GM19035 (cell line): Measurements from ENCODE around the gene NEK6.
A peak's percentile ranks its signal among the peaks of the same experiment; 100 is the strongest.

Experiments
- ATAC-seq: cut with Tn5 transposase; IDR thresholded peaks from one replicate; pipeline ENCODE4 v1.9.1; 2021; ENCODE audit not compliant: unreplicated experiment

Gene NEK6

DNA sequence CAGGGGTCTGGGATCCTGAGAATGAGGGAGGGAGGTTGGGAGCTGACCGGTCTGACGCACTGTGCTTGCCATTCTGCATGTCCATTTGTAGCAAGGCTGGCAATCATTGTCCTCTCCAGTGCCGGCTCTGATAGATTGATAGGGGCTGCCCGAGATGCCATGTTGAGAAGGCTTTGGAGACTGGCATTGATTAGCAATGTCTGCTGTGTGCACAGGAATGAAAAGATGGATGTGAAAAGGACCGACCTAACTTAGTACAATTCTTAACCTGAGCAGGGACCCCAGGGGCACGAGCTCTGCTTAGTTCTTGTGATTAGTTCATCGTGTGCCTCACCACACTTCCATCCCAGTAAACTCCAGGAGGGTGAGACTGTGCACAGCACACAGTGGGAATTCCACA lies 17.0 kb downstream of the NEK6 start:
- no peak for ATAC-seq

DNA sequence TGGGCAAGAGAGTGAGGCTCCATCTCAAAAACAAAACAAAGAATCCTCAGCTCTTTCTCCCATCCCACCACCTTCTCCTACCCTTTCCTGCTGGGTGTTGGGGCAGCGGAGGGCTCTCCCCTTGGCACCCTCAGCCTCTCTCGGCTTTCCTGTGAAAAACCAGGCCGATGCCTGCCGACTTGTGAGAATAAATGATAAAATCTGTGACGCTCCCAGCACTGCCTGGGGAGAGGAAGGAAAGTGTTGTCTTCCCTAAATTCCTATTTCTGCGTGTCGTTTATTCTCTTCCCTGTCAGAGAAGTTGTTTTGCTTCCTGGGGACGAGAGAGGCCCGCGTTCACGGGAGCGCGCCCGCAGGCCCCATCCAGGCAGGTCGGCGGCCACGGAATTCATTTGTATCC lies 19.7 kb downstream of the NEK6 start:
- ATAC-seq: no peak

DNA sequence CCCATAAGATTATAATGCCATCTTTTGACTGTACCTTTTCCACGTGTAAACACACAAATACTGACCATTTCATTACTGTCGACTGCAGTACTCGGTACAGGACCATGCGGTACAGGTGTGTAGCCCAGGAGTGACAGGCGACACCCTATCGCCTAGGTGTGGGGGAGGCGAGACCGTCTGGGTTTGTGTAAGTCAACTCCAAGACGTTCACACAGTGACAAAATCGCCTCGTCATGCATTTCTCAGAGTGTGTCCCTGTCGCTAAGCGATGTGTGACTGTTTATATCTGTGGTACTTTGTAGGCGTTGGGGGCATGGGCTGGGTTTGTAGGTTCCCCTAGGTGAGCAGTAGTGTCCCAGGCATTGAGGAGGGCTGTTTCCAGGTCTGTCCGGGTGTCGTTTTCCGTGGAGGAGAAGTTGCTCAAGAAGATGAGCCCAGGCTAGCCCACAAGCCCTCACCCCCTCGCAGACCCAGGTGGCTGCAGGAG lies 20.3 kb downstream of the NEK6 start:
- ATAC-seq: no peak

DNA sequence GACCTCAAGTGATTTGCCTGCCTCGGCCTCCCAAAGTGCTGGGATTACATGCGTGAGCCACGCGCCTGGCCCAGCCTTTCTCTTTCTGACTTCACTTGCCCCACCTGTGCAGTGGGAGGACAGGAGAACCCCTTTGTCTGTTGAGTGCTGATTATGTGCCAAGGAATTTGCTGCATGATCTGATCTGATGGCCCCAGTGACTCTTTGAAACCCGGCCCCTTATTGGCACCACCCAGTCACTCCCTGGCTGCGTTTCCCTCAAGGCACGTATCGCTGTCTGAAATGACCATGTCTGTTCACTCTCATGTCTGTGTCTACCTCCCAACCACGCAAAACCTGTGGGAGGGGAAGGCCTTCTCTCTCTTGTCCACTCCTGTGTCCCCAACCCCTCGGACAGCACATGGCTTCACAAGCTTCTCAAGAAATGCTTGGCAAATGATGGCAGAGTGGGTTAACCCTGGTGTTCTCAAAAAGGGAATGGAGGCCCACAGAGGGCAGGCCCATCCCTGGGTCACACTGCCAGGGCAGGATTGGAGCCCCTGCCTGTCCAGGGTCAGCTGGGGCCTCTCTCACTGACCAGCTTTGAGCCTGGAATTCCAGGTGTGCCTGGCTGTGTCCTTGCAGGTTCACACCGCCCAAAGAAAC lies 21.9 kb downstream of the NEK6 start:
- no peak for ATAC-seq

DNA sequence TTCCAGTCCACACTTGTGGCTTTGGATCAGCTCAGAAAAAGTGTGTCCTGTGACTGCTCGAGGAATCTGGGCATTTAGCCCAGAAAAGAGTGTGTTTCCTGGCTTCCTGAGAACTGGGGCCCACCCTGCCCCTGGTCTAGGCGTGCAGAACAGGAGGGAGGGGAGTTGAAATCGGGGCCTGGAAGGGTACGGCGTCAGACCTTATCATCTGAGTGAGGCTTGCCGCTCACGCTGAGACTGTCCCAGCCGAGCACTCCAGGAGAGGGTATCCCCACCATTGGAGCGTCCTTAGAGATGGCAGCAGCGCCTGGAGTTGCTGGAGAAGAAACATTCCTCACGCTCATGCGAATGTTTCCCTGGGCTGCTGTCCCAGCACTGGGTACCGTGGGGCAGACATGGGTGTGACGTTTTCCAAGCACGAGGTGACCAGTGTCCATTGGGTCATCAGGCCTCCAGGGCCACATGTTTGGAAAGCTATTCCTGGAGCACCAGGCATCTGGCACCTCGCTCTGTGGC lies 22.5 kb downstream of the NEK6 start:
- ATAC-seq: no peak

DNA sequence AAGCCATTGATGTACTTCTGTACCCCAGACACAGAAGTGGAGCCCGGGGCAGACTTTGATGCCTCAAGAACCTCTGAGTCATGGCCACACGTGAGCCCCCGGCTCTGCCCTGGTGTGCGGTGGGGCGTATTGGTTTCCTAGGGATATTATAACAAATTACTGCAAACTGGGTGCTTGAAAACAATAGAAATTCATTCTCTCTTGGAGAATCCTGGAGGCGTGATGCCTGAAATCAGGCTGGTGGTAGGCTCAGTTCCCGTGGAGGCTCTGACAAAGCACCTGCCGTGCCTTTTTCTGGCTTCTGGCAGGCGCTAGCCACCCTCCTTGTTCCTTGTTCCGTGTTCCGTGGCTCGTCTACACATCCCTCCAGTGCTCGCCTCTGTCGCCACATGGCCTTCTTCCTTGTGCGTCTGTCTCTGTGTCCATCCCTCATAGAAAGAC lies 24.2 kb downstream of the NEK6 start:
- no peak for ATAC-seq

DNA sequence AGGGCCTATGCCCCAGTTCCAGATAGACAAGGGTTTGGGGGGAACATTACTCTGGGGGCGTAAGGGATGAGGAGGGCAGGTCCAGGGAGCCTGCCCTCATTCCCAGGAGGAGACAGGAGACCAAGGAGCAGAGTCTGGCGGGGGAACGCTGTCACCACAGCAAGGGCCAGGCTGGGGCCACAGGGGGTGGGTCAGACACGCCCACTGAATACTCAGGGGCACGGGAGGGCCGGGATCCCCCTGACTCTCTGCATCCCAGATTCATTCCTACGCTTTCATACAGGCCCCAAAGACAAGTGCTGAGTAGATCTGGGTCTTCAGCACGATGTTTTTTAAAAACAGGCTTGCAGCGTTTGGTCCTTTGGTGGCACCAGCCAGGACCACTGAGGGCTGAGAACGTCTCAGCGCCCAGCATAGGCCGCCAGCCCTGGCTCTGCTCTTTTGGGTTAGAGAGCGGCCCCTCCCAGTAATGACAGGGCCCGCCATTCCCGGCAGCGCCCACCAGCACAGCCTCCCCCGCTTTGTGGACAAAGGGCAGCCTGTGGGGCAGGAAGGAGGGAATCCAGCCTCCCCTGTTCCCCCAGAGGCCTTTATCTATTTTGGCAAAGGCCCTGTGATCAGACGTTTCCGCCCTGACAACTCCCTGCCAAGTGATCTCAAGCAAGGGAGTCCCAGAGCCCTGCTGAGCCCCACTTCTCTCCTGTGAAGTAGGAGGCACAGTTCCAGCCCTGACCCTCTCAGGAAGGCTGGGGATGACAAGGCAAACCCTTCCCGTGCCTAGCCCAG lies 24.9 kb downstream of the NEK6 start:
- no peak for ATAC-seq

DNA sequence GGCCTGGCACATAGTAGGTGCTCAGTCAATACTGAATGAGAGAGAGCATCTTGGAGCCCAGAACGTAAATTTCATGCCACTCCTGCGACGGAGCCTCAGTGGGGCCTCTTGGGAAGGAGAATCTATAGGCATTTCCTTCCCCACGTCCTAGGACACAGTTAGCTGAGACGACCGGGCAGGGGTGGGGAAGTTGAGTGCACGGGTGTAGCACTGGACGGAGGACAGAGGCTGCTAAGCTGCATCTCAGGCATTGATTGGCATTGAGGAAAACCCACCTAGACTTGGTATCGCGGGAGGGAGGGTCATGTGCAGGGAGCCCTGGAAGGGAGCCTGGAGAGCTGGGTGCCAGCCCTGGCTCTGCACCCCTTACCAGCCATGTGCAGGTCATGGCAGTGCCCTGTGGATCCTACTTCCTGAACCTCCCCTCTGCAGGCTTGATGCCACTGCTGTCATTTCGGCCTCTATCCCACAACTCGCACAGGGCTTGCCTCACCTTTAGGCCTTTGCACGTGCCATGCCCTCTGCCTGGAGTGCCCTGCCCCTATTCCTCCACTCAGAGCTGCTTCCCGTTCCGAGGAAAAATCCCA lies 25.6 kb downstream of the NEK6 start:
- no peak for ATAC-seq

DNA sequence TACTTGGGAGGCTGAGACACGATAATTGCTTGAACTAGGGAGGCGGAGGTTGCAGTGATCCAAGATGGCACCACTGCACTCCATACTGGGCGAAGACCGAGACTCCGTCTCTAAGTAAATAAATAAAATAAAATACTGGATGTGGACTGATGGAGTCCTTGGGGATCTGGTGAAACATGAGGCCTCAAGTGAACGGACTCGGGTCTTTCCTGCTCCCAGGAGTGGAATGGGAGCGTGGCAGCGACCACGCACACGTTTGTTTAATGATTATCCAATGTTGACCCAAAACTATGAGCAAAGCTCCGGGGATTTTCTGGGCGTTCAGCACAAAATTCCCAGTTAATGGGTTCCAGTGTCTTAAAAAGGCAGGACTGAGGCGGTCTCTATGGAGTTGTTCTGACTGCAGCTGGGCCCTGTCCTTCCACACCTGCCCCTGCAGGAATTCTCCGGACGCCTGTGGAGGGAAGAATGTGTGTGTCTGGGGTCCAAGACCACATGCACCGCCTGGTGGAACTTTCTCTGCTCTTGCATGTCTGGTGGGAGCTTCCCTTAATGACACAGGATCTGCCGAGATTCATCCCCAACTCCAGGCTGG lies 26.6 kb downstream of the NEK6 start:
- ATAC-seq: no peak

DNA sequence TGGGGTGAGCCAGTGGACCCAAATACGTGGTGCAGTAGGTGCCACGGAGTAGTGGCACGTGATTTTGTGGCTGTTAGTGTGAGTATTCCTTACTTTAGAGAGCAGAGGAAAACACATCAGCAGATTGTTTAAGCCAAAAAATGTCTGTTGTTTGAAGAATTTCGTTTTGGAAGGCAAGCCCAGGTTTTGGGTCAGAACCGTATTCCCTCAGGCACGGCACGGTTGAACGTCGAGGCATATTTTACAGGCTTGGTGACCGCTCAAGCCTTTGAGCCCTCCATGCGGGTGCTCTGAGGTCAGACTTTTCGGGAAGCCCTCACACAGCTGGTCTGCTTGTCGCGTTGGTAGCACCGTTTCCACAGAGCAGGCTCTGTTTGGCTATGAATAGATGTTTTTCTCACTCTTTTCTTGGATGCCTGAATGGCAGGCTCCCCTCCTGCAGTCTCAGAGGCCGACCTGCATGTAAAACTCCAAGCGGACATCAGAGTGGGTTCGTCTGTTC lies 27.2 kb downstream of the NEK6 start:
- no peak for ATAC-seq

DNA sequence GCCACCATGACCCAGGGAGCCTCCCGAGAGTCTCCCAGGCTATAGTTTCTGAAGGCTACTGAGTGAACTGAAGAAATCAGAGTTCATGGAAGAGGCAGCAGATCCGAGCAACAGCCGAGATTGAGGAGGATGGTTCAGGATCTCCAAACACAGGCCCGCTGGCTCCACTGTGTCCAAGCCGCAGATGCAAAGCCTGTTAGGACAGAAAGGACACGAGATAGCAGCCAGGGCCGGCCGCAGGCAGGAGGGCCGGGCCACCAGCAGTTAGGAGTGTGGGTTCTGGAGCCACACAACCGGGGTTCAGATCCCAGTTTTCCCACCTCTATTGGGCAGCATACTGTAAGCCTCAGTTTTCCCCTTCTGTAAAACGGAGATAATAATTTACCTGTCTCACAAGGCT lies 27.7 kb downstream of the NEK6 start:
- no peak for ATAC-seq

DNA sequence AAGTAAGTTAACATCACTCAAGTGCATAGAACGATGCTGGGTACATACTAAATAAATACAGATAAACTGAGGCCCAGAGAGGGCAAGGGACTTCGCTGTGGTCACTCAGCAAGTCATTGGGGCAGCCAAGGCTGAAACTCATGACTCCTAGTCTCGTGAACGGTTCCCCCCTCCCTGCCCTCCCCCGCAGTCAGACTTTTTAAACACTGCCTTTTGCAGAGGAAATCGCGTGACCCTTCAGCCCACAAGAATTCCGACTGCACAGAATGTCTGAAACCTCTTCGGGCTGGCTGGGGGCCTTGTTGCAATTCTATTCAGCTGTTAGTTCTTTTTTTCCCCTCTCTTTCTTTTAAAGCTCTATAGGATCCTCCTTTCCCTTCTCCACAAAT lies 28.1 kb downstream of the NEK6 start:
- ATAC-seq: peak; percentile 42

DNA sequence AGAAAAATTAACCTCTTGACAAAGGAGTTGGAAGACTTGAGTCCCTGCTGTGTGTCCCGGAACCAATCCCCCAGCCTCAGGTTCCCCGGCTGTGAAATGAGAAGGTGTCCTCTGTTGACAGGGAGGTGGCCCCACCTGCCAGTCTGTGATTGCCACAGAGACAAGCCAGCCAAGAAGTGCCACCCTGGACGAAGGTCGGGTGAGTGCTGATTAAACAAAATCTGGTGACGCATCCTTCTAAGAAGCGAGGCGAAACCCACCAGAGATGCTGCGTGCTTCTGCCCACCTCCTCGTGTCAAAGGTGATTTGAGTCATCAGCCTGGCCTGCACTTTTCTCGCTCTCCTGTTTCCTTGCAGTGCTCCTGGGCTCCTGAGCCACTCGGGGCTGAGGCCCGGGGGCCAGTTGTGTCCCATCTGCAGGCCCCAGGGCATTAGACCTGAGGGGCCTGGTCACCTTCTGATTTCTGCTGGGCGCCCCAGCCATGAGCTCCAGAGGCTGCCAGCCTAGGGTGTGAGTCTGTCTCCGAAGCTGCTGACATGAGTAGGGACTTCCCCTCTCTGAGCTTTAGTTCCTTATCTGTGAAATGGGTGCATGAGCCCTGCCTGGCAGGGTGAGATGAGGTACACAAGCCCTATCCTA lies 28.7 kb downstream of the NEK6 start:
- ATAC-seq: peak; percentile 48

DNA sequence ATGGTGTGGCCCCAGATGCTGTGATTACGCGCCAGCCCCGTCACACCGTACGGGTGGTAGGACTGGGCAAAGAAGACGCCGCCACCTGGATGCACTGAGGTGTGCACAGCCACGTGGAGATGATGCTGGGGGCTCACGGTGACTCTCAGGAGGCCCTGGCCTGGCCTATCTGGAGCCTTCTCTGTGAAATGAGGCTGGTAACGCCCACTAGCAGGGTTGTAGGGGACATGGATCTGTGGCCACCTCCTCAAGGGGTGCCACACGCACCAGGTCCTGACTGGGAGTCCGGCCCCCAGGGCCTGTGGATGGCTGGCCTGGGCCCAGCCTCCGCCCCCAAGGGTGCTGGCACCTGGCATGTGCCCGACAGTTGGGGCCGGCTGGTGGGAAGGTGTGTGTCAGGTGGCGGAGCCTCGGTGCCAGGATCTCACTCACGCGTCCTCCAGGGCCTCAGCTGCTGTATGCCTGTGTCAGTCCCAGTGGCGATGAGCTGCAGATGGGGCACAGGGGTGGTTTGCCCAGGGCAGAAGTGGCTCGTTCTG lies 32.4 kb downstream of the NEK6 start:
- ATAC-seq: no peak

DNA sequence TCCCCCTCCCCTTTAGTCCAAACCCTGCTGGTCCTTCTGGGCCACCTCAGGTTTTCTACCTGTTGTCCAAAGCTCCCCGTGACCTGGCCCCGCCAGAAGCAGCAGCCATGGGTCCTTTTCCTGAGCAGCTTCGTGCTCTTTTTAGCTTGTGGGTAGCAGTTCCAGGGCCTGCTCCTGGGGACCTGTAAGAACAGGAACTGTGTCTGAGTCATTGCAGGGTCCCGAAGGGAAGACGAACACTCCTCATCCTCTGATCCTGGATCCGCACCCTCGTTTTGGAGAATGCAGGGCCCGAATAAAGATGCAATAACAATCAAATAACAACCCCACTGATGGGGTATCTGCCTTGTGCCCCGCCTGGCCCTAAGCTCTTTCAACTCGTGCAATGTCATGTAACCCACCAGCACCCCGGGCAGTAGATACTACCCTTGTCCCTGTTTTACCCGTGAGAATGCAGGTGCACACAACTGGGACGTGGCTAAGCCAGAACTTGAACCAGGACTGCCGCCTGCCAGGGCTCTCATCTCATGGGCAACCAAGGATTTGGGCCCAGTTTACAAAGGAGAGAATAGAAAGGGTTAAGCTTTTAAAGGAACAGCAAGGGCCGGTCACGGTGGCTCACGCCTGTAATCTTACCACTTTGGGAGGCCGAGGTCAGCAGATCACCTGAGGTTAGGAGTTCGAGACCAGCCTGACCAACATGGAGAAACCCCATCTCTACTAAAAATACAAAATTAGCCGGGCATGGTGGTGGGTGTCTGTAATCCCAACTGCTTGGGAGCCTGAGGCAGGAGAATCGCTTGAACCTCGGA lies 33.2 kb downstream of the NEK6 start:
- no peak for ATAC-seq

DNA sequence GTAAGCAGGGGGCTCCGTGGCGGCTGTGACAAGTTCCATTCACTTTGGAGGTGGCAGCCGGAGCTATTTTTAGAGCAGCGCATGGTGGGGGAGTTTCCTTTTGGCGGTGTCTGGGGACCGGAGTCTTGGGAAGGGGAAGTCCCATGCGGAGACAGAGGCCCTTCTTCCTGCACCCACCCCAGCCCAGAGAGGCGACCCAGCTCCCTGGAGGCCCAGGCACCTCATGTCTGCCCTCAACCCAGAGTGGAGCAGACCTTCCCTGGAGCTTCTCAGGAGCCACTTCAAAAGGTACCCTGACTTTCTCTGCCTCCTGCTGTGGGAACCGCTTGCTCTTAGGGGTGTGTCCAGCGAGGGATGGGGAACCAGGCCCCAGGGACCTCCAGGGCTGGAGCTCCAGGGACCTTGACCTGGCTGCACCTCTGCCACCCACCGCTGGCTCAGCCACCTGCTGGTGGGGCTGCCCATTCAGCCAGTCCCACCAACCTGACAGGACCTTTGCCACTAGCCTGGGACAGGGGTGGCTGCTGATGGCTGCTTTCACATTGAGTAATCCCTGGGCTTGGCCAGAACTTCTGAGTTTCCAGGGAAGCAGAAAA lies 34.1 kb downstream of the NEK6 start:
- ATAC-seq: no peak

DNA sequence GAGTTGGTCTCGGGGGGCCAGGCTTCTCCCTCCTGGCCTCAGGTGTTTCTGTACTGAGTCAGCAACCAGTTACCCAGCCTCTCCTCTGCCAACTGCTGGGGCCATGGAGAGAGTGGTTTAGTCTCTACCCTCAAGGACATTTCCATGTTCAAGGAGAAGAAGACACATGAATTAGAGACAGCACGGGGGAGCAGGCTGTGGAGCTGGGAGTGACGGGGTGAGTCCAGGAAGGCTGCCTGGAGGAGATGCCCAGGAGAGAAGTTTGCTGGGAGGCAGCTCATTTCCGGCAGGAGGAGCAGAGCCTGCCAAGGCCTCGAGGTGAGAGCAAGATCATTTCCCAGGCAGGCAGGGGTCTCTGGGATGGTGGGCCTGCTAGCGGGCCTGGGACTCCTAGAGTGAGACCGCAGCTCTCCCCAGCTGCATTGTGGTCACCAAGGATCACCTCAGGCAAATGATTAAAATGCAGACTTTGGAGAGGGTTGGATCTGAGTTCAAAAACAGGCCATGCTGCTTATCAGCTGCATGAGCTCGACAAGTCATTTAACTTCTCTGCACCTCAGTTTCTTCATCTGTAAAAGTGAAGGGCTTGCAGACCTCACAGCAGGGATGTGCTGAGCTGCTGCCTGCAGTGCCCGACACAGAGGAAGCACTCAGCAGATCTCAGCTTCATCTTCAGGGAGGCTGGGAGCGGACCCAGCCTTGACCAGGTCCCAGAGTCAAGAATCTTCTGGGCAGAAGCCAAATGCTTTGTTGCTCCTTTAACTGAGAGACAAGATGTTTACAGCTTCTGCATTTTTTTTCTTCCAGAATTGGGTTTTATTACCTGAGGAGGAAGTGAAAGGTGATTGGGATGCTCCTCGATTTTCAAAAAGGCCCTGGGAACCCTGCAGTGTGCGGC lies 35.2 kb downstream of the NEK6 start:
- ATAC-seq: no peak

DNA sequence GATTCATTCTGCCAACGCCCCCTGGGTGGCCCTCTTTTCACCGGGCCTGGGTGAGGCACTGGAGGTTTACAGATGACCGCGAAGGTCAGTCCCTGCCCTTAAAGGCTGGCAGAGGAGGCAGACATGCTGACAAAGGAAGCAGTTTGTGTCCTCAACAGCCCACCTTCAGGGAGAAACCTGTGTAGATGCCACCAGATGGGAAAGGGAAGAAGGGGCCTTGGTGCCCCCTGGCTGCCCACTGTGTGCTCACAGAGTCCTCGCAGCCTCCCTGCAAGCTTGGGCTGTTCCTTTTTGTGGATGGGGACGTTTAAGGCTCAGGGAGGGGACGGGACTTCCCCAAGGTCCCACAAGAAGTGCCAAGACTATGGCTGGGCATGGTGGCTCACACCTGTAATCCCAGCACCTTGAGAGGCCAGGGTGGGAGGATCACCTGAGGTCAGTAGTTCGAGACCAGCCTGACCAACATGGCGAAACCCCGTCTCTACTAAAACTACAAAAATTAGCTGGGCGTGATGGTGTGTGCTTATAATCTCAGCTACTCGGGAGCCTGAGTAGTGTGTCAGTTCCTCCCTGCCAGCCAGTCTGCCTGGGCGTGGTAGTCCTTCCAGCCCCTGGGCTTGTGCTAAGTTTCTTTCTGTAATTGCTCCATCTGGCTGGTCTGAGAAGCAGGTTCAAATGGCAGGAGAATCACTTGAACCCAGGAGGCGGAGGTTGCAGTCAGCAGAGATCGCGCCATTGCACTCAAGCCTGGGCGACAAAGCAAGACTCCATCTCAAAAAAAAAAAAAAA lies 36.2 kb downstream of the NEK6 start:
- no peak for ATAC-seq
